ENCODE results near the gene SCMH1.

GRCh38 chr1:41023279-41023990 lies 218.7 kb downstream of the SCMH1 start:
- TF ChIP-seq CTCF (IDR thresholded peaks at IDR 0.05) (peak in 1 of 6 experiments; percentile 23), EP300 (IDR thresholded peaks at IDR 0.05) (no peak), POLR2AphosphoS5 (IDR thresholded peaks at IDR 0.05) (no peak), POLR2A (IDR thresholded peaks at IDR 0.05) (no peak)

Measured in upper lobe of left lung (tissue), 4 donors.